A673 (cell line): ENCODE data around the gene AKR1C1.

Experiments
- EZH2 ChIP-seq: fragments of 200-600 bp; sonication (generic); IDR thresholded peaks from 2 replicates; pipeline ENCODE4 v1.6.1; 2017; ENCODE audit warnings: borderline replicate concordance, low read depth, mild to moderate bottlenecking, mixed read lengths, antibody characterized with exemption, low read length; ENCODE audit not compliant: poor library complexity, severe bottlenecking
- TF ChIP-seq, protein P1 (sequence below): fragments of 300-800, 200-600 bp; sonication (generic); conservative IDR thresholded peaks from 2 replicates; pipeline ENCODE4 v1.5.1; 2017; ENCODE audit warnings: low read depth, mild to moderate bottlenecking, antibody characterized with exemption, low read length, moderate library complexity, mixed read lengths

DNA sequence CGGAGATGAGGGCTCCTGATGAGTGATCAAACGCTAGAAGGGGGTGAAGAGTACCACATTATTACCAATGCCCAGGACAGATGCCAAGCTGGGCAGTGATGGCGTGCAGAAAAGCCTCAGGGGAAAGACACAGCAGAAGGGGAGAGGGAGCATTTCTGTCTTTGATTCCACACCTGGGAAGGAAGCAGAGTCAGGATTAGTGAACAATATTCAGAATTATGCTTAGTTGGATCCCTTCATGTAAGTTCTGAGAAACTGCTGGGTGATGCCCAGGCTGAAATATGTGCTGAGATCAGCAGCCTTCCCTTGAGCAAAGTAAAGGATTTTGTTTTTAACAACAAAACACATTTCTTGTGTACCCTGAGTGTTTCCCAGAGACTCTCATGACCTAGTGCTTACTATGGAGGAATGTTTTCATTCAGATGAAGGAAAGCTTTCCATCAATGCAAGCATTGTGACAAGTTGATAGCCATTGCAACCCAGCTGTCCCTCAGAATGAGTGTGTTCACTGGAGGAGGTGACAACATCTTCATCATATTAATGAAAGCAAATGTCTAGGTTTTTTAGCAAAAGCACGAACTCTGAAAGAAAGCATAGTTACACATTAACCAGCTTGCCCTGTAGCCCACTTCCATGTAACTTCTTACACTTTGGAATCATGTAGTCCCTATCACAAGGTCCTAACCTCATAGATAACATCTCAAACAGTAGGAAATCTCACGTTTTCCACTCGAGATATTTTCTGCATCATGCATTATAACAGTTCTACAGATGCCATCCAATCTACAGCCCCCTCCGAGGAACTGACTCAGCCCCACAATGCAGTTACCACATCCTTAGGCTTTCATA, 23.8 kb upstream of the AKR1C1 start:
- TF ChIP-seq, protein P1, sequence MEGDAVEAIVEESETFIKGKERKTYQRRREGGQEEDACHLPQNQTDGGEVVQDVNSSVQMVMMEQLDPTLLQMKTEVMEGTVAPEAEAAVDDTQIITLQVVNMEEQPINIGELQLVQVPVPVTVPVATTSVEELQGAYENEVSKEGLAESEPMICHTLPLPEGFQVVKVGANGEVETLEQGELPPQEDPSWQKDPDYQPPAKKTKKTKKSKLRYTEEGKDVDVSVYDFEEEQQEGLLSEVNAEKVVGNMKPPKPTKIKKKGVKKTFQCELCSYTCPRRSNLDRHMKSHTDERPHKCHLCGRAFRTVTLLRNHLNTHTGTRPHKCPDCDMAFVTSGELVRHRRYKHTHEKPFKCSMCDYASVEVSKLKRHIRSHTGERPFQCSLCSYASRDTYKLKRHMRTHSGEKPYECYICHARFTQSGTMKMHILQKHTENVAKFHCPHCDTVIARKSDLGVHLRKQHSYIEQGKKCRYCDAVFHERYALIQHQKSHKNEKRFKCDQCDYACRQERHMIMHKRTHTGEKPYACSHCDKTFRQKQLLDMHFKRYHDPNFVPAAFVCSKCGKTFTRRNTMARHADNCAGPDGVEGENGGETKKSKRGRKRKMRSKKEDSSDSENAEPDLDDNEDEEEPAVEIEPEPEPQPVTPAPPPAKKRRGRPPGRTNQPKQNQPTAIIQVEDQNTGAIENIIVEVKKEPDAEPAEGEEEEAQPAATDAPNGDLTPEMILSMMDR, result no peak
- TF ChIP-seq EZH2, result no peak
